Stimulated activated CD4-positive, alpha-beta T cell treated with anti-CD3 and anti-CD28 coated beads, Interleukin-1b, Interleukin-23, amount 100 ng/mL, for 24 hours (primary cell): Measurements from ENCODE around the gene ATP11C.
"Not testable (repeated sequence)": the region's sequence is repeated elsewhere in the genome, so short reads cannot be mapped to it uniquely, and the experiment has no call there.

Experiments
- DNase-seq, 4 experiments: peaks; one replicate each; pipeline ENCODE4 v3.0.0-alpha.2; 2020; ENCODE audit warnings: low read depth in 4 of 4, low spot score in 1 of 4

The ATP11C gene

GRCh38 chrX:139862208-139862607, 70.6 kb downstream of the ATP11C start:
- DNase-seq = no peak

- DNase-seq = not testable (repeated sequence)
Measured at GRCh38 chrX:139856826-139857225, 76.0 kb downstream of the ATP11C start.

GRCh38 chrX:139851730-139852129, 81.1 kb downstream of the ATP11C start:
- DNase-seq = no peak

GRCh38 chrX:139850968-139851367, 81.9 kb downstream of the ATP11C start:
- no peak for DNase-seq

GRCh38 chrX:139844884-139845283, 88.0 kb downstream of the ATP11C start:
- DNase-seq = no peak

GRCh38 chrX:139844163-139844562, 88.7 kb downstream of the ATP11C start:
- DNase-seq = no peak

- no peak for DNase-seq
Measured at GRCh38 chrX:139842326-139843185, 90.3 kb downstream of the ATP11C start.

GRCh38 chrX:139836335-139836734, 96.5 kb downstream of the ATP11C start:
- DNase-seq = not testable (repeated sequence)

- no peak for DNase-seq
Measured at GRCh38 chrX:139834879-139835278, 98.0 kb downstream of the ATP11C start.

GRCh38 chrX:139832718-139833309, 100.0 kb downstream of the ATP11C start:
- DNase-seq = no peak

GRCh38 chrX:139831675-139832456, 101.0 kb downstream of the ATP11C start:
- no peak for DNase-seq

GRCh38 chrX:139831017-139831416, 101.8 kb downstream of the ATP11C start:
- DNase-seq = no peak

GRCh38 chrX:139828830-139829229, 104.0 kb downstream of the ATP11C start:
- no peak for DNase-seq

- DNase-seq = no peak
Measured at GRCh38 chrX:139828033-139828432, 104.8 kb downstream of the ATP11C start.

GRCh38 chrX:139826065-139827044, 106.5 kb downstream of the ATP11C start:
- DNase-seq = no peak

GRCh38 chrX:139825618-139826017, 107.2 kb downstream of the ATP11C start:
- no peak for DNase-seq

- DNase-seq = no peak
Measured at GRCh38 chrX:139823806-139824205, 109.0 kb downstream of the ATP11C start.

- DNase-seq = no peak
Measured at GRCh38 chrX:139820358-139820984, 112.4 kb downstream of the ATP11C start.

GRCh38 chrX:139816204-139816603, 116.6 kb downstream of the ATP11C start:
- no peak for DNase-seq

- no peak for DNase-seq
Measured at GRCh38 chrX:139815771-139816170, 117.1 kb downstream of the ATP11C start.
